ENCODE results near the gene BIRC6.

BIRC6 gene

GRCh38 chr2:32502941-32503340, 146.1 kb downstream of the BIRC6 start:
- Histone ChIP-seq H3K9me3 (no peaks in the 10 kb centered on the region), H3K36me3 (peaks cover 37% of the 10 kb centered on the region), H3K4me3 (ENCODE audit: low read depth in 1 of 2, low read length in 1 of 2) (no peak overlapping the region), H3K27me3 (no peaks in the 10 kb centered on the region), H3K4me1 (ENCODE audit: control insufficient read depth in 1 of 2, insufficient read depth in 1 of 2, low read depth in 1 of 2, low read length in 1 of 2) (peaks cover 27 to 34% of the 10 kb centered on the region in 2 experiments), H3K27ac (no peak overlapping the region)
- TF ChIP-seq, protein P1, sequence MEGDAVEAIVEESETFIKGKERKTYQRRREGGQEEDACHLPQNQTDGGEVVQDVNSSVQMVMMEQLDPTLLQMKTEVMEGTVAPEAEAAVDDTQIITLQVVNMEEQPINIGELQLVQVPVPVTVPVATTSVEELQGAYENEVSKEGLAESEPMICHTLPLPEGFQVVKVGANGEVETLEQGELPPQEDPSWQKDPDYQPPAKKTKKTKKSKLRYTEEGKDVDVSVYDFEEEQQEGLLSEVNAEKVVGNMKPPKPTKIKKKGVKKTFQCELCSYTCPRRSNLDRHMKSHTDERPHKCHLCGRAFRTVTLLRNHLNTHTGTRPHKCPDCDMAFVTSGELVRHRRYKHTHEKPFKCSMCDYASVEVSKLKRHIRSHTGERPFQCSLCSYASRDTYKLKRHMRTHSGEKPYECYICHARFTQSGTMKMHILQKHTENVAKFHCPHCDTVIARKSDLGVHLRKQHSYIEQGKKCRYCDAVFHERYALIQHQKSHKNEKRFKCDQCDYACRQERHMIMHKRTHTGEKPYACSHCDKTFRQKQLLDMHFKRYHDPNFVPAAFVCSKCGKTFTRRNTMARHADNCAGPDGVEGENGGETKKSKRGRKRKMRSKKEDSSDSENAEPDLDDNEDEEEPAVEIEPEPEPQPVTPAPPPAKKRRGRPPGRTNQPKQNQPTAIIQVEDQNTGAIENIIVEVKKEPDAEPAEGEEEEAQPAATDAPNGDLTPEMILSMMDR (IDR thresholded peaks at IDR 0.05), result no peak

DNA sequence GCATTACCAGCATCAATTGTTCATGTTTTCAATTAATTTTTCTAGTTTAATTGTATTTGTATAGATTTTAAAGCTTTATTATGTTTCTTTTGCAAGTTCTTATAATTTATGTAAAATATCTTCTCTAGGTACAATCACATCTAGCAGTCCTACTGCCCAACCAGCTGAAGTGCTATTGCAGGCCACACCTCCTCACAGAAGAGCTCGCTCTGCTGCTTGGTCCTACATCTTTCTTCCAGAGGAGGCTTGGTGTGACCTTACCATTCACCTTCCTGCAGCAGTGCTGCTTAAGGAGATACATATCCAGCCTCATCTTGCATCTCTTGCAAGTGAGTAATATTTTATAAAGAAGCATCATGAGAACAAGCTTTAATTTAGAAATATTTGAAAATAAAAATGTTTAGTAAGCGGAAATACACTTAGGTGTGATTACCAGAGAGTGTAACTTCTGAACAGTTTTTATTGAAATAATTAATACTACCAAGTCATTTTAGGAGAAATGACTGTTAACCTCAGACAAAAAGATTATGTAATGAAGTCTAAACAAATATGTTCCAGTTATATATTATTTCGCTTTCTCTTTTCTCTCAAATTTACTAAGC, 148.2 kb downstream of the BIRC6 start:
- H3K4me3 ChIP-seq (ENCODE audit: low read depth in 1 of 2, low read length in 1 of 2), result no peak overlapping the region
- TF ChIP-seq, protein P1 (IDR thresholded peaks at IDR 0.05), result no peak
- H3K27me3 ChIP-seq, result no peaks in the 10 kb centered on the region
- H3K27ac ChIP-seq, result no peak overlapping the region
- H3K36me3 ChIP-seq, result peaks cover 46% of the 10 kb centered on the region
- H3K4me1 ChIP-seq (ENCODE audit: control insufficient read depth in 1 of 2, insufficient read depth in 1 of 2, low read depth in 1 of 2, low read length in 1 of 2), result peaks cover 22 to 26% of the 10 kb centered on the region in 2 experiments
- no peaks in the 10 kb centered on the region for H3K9me3 ChIP-seq

- peaks cover 52% of the 10 kb centered on the region for H3K36me3 ChIP-seq
- H3K9me3 ChIP-seq, result no peaks in the 10 kb centered on the region
- H3K27ac ChIP-seq, result no peak overlapping the region
- no peaks in the 10 kb centered on the region for H3K27me3 ChIP-seq
- no peak overlapping the region for H3K4me3 ChIP-seq (ENCODE audit: low read depth in 1 of 2, low read length in 1 of 2)
- TF ChIP-seq, protein P1 (IDR thresholded peaks at IDR 0.05), result no peak
- peaks cover 17 to 21% of the 10 kb centered on the region in 2 experiments for H3K4me1 ChIP-seq (ENCODE audit: control insufficient read depth in 1 of 2, insufficient read depth in 1 of 2, low read depth in 1 of 2, low read length in 1 of 2)
Observed at GRCh38 chr2:32506446-32506845, 149.6 kb downstream of the BIRC6 start.

DNA sequence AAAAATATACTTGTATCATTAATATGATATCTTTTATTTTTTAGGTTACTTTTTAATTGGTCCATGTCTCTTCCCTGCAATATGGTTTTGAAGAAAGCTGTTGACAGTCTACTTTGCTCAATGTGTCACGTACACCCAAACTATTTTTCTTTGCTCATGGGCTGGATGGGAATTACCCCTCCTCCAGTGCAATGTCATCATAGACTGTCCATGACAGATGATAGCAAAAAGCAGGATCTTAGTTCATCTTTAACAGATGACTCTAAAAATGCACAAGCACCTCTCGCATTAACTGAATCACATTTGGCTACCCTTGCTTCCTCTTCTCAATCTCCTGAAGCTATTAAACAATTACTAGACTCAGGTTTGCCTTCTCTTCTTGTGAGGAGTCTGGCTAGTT, 158.1 kb downstream of the BIRC6 start:
- Histone ChIP-seq H3K36me3 (peaks cover 82% of the 10 kb centered on the region), H3K27me3 (no peaks in the 10 kb centered on the region), H3K9me3 (no peaks in the 10 kb centered on the region), H3K4me3 (ENCODE audit: low read depth in 1 of 2, low read length in 1 of 2) (no peak overlapping the region), H3K27ac (no peak overlapping the region), H3K4me1 (ENCODE audit: control insufficient read depth in 1 of 2, insufficient read depth in 1 of 2, low read depth in 1 of 2, low read length in 1 of 2) (no peaks in the 10 kb centered on the region)
- TF ChIP-seq, protein P1 (IDR thresholded peaks at IDR 0.05), result no peak

DNA sequence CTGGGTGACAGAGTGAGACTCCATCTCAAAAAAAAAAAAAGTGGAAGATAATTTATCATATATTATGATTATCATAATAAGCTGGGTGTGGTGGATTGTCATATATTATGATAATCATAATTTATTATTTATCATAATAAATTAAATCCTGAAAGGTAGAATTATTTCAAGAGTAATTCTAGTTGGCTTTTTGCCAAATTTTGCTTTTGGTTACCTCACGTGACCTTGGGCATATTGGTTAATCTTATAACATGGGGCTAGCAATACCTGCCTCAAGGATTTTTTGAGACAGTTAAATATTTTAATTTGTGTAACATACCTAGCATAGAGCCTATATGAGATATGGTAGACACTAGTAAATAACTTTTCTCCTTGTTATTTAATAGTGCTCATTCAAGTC, 159.7 kb downstream of the BIRC6 start:
- H3K27ac ChIP-seq, result no peak overlapping the region
- H3K36me3 ChIP-seq, result peaks cover 83% of the 10 kb centered on the region
- TF ChIP-seq, protein P1 (IDR thresholded peaks at IDR 0.05), result no peak
- no peaks in the 10 kb centered on the region for H3K9me3 ChIP-seq
- no peaks in the 10 kb centered on the region for H3K4me1 ChIP-seq (ENCODE audit: control insufficient read depth in 1 of 2, insufficient read depth in 1 of 2, low read depth in 1 of 2, low read length in 1 of 2)
- H3K27me3 ChIP-seq, result no peaks in the 10 kb centered on the region
- H3K4me3 ChIP-seq (ENCODE audit: low read depth in 1 of 2, low read length in 1 of 2), result no peak overlapping the region
